Upper lobe of right lung (tissue), 1 donor: Measurements from ENCODE around the gene HOXB4. TPM values are rescaled to one million over a fixed set of nuclear protein-coding genes. Genes with fewer than 3 reads are reported as not detected.

Source experiments
- ATAC-seq: fragments of 200-7000 bp; cut with Tn5 transposase; one replicate; pipeline ENCODE4 v1.9.1; 2020; ENCODE audit warnings: mild to moderate bottlenecking, moderate library complexity
- DNase-seq: peaks from one replicate; pipeline ENCODE4 v3.0.0-alpha.2; 2020
- H3K27ac ChIP-seq: fragments of 200-600 bp; one replicate; pipeline ENCODE4 v1.8.0; 2022
- H3K27me3 ChIP-seq: fragments of 200-600 bp; one replicate; pipeline ENCODE4 v1.8.0; 2022; ENCODE audit warnings: mild to moderate bottlenecking
- H3K36me3 ChIP-seq: fragments of 200-600 bp; one replicate; pipeline ENCODE4 v1.8.0; 2022
- H3K4me1 ChIP-seq: fragments of 200-600 bp; one replicate; pipeline ENCODE4 v1.8.0; 2022
- H3K4me3 ChIP-seq: fragments of 200-600 bp; one replicate; pipeline ENCODE4 v1.8.0; 2022; ENCODE audit warnings: mild to moderate bottlenecking
- H3K9me3 ChIP-seq: fragments of 200-600 bp; one replicate; pipeline ENCODE4 v1.8.0; 2022
- intact Hi-C: fragments of 100-400 bp; cut with DNase I; formaldehyde crosslinking; loops from one replicate; pipeline ENCODE4 v1.11.0; 2022
- total RNA-seq: library from RNA; stranded (reverse); fragmentation: NEBNext Ultra II Directional; extraction: Animal tissue kit (Norgen Biotek cat#: 25700); gene quantifications from one replicate; pipeline ENCODE4 v1.2.1, GENCODE V29; 2021
- TF ChIP-seq, protein P1 (sequence below): fragments of 200-600 bp; IDR thresholded peaks from one replicate; pipeline ENCODE4 v1.8.0; 2022; ENCODE audit warnings: antibody characterized with exemption
- donor health status: DM: no; HTN: yes; CAD: no; lungs with severe emphysema.

Gene HOXB4
- total RNA-seq, 1 donor from 2014 or later = 4.9 TPM

DNA sequence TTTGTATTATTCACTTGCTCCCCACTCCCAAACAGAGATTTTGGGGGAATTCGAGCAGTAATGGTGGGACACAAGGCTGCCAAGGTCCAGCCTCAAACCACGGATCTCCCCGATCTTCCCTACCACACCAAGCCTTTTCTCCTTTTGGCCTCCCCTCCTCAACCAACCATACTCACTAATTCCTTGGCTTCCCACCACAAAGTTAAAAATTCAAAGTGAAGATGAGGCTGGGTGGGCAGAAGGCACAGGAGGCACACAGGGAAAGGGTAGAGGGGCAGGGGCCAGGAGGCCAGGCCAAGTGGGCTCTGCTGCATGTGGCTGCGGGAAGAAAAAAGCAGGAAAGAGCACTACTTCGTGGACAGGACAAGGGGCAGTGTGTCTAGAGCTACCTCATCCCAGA, 15.2 kb downstream of the HOXB4 start:
- H3K27ac ChIP-seq = peak overlapping the region; percentile 59
- H3K27me3 ChIP-seq = peaks cover 36% of the 10 kb centered on the region
- no peaks in the 10 kb centered on the region for H3K9me3 ChIP-seq
- ATAC-seq (no peak), DNase-seq (no peak)
- TF ChIP-seq, protein P1, sequence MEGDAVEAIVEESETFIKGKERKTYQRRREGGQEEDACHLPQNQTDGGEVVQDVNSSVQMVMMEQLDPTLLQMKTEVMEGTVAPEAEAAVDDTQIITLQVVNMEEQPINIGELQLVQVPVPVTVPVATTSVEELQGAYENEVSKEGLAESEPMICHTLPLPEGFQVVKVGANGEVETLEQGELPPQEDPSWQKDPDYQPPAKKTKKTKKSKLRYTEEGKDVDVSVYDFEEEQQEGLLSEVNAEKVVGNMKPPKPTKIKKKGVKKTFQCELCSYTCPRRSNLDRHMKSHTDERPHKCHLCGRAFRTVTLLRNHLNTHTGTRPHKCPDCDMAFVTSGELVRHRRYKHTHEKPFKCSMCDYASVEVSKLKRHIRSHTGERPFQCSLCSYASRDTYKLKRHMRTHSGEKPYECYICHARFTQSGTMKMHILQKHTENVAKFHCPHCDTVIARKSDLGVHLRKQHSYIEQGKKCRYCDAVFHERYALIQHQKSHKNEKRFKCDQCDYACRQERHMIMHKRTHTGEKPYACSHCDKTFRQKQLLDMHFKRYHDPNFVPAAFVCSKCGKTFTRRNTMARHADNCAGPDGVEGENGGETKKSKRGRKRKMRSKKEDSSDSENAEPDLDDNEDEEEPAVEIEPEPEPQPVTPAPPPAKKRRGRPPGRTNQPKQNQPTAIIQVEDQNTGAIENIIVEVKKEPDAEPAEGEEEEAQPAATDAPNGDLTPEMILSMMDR = no peak
- intact Hi-C loops = no loop called here
- peak overlapping the region; percentile 8 for H3K4me3 ChIP-seq
- H3K4me1 ChIP-seq = peaks cover 16% of the 10 kb centered on the region
- H3K36me3 ChIP-seq = no peaks in the 10 kb centered on the region

DNA sequence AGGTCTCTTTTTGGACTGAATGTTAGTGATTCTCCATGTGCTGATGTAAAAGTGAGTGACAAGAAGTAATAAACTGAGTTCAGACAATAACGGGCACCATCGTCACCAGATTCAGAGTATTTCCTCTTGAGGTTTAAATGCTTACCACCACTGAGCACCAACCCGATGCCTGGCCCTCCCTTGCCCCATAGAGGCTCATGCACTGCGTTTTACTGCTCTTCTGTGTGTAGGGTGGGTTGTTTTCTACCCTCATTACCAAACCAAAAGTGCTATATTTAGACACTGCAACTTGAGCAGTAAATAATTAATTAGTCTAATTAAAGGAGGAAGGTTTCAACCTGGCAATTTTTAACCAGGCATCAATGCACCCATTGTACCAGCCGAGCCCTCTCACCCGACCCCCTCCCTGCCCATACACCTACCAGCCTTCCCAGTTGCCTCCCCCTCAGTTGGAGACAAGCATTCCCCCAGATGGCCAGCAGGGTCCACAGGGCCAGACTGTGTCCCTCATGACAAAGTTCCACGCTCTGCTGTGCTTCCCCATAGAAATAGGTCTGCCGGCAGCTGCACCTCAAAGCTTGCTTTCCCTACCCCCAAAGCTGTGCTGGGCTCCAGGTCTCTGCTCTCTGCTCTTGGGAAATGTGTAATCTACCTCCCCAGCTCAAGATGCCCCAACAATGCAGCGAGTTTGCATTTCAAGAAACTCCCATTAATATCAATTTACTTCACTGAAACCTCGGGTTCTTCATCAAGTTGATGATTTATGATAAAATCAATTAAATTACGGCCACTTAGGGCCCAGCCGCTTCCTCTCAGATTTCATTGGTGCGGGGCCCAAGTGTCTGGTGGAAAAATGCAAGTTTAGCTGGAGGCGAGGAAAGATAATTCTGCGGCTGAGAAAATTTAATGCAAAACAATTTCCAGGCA, 16.0 kb downstream of the HOXB4 start:
- peaks cover 8% of the 10 kb centered on the region for H3K4me1 ChIP-seq
- no peaks in the 10 kb centered on the region for H3K9me3 ChIP-seq
- no peak overlapping the region for H3K4me3 ChIP-seq
- no peak overlapping the region for H3K27ac ChIP-seq
- DNase-seq (no peak), ATAC-seq (no peak)
- intact Hi-C loops = no loop called here
- H3K27me3 ChIP-seq = peaks cover 28% of the 10 kb centered on the region
- no peaks in the 10 kb centered on the region for H3K36me3 ChIP-seq
- TF ChIP-seq, protein P1 = no peak

DNA sequence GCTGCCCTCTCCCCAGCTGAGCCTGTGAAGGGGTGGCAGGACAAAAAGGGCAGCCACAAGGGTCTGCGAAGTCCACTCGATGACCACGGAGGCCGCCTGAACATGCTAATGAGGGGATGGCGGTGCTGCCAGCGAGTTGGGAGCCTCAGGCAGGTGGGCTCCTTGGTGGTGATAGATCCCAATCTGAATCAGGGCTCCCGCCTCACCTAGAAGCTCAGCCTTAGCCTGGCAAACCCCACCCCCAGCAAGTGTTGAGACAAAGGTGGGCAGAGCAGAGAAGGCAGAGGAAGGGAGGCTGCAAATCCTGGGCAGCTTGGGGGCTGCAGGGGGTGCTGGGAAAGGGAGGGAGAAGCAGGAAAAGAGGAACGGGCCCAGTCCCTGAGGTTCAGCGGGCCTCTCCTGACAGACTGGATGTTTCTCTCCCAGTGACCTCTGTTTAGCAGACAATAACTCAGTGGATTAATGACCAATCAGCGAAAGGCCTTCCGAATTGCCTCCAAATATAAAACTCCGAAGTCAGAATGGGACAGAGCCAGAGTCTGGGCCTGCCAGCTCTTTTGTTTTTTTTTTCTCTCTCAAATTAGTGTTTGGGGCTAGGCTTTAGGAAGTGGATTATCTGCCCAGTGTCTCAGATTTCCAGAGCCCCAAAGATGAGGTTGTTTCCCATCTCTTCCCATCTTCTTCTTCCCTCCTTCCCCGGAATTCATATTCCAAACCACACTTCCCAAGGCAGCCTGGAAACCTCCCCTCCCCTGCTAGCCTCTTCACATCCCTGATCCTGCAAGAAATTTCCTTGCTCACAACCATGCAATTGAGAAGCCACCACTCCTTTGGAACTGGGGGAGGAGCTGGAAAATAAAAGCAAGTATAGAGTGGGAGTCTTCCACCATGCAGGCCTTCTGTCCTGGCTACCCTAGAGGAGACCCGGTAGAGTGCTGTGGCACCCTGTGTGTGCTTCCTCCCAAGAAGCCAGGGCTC, 18.0 kb downstream of the HOXB4 start:
- peak overlapping the region; percentile 51 for H3K27ac ChIP-seq
- ATAC-seq (no peak), DNase-seq (peak; percentile 38)
- H3K9me3 ChIP-seq = no peaks in the 10 kb centered on the region
- peak overlapping the region; percentile 33 for H3K4me3 ChIP-seq
- H3K4me1 ChIP-seq = peaks cover 8% of the 10 kb centered on the region
- intact Hi-C loops = no loop called here
- H3K36me3 ChIP-seq = no peaks in the 10 kb centered on the region
- H3K27me3 ChIP-seq = peaks cover 25% of the 10 kb centered on the region
- TF ChIP-seq, protein P1 = no peak

DNA sequence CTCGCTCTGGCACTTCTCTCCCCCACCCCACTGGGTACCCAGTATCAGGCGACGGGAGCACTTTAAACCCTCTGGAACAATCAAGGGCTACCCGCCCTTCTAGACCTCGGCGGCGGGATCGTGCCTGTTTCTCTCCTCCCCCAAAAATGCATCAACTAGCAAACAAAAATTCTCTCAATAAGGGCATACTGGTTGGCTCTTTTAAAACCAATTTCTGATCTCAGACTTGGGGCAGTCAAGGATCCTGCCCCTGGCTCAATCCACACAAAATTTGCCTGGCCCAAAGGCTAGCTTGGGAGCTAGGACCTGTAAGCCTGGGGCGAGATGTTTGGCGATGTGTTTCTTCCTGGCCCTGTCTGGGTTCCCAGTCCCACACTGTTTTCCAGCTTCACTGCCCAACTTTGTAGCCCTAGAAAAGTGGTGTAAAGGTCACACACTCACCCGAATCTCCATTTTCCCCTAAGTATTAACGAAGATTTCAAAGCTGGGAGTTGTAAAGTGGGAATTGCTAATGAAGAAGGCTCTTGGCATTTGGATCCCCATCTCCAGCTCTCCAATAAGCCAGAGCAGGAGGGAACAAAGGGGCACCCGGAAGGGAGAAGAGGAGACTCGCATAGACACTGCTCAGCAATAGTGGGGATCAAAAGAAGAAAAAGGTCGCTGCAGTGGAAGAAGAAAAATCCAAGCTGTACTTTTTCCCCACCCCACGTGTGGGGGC, 18.9 kb downstream of the HOXB4 start:
- Histone ChIP-seq H3K4me1 (peaks cover 8% of the 10 kb centered on the region), H3K9me3 (no peaks in the 10 kb centered on the region), H3K27ac (peak overlapping the region; percentile 51), H3K27me3 (peaks cover 27% of the 10 kb centered on the region), H3K4me3 (peak overlapping the region; percentile 33), H3K36me3 (no peaks in the 10 kb centered on the region)
- no peak for ATAC-seq
- intact Hi-C loops = no loop called here
- TF ChIP-seq, protein P1 = no peak
- peak; percentile 38 for DNase-seq

DNA sequence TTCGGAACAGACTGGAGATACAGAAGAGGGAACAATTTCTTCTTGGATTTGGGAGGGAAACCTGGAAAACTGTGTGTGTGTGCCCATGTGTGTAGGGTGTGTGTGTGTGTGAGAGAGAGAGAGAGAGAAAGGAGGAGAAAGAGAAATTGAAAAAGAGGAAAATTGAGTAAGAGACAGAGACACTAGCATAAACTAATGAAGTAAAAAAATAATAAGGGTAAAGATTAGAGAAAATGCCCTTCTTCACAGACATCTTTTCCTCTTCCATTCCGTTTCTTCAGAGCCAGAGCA, 19.4 kb downstream of the HOXB4 start:
- DNase-seq (no peak), ATAC-seq (no peak)
- intact Hi-C loops = no loop called here
- Histone ChIP-seq H3K36me3 (no peaks in the 10 kb centered on the region), H3K4me1 (peaks cover 8% of the 10 kb centered on the region), H3K27me3 (peaks cover 28% of the 10 kb centered on the region), H3K9me3 (no peaks in the 10 kb centered on the region), H3K27ac (peak overlapping the region; percentile 51), H3K4me3 (peak overlapping the region; percentile 33)
- TF ChIP-seq, protein P1 = no peak
